ENCODE data around the gene SEMA4G.

The SEMA4G gene

GRCh38 chr10:101014230-101014884 lies 45.1 kb downstream of the SEMA4G start:
- peaks cover 19% of the 10 kb centered on the region for H3K4me1 ChIP-seq (ENCODE audit: low read length)
- H3K9me3 ChIP-seq (ENCODE audit: insufficient read depth, low read length), result no peaks in the 10 kb centered on the region
- no peaks in the 10 kb centered on the region for H4K20me1 ChIP-seq (ENCODE audit: insufficient read depth, low read length)
- H3K27me3 ChIP-seq (ENCODE audit: low read depth, low read length), result peaks cover 19% of the 10 kb centered on the region
- no peak for TF ChIP-seq EZH2phosphoT487 (IDR thresholded peaks at IDR 0.05; ENCODE audit: low read depth)
- TF ChIP-seq CTCF (IDR thresholded peaks at IDR 0.05; ENCODE audit: low read depth, low read length), result peak; percentile 68
- 0 out of 2 replicates have a peak overlapping the region, but pooled peaks have one; percentile 26 for H3K4me2 ChIP-seq (ENCODE audit: low read length)
- no peak overlapping the region for H3K27ac ChIP-seq (ENCODE audit: low read length)
- no peak overlapping the region for H2AFZ ChIP-seq (ENCODE audit: low read depth, low read length)
- H3K9ac ChIP-seq (ENCODE audit: low read length), result no peak overlapping the region
- no peaks in the 10 kb centered on the region for H3K36me3 ChIP-seq (replicated peaks; ENCODE audit: low read depth, low read length)
- H3K4me3 ChIP-seq (ENCODE audit: low read length), result no peak overlapping the region
- no peaks in the 10 kb centered on the region for H3K79me2 ChIP-seq (ENCODE audit: low read length)

GRCh38 chr10:101014966-101015581 lies 45.8 kb downstream of the SEMA4G start:
- TF ChIP-seq EZH2phosphoT487 (IDR thresholded peaks at IDR 0.05; ENCODE audit: low read depth) (no peak), CTCF (IDR thresholded peaks at IDR 0.05; ENCODE audit: low read depth, low read length) (no peak)
- Histone ChIP-seq H3K9me3 (ENCODE audit: insufficient read depth, low read length) (no peaks in the 10 kb centered on the region), H3K4me3 (ENCODE audit: low read length) (no peak overlapping the region), H2AFZ (ENCODE audit: low read depth, low read length) (no peak overlapping the region), H3K79me2 (ENCODE audit: low read length) (no peaks in the 10 kb centered on the region), H3K9ac (ENCODE audit: low read length) (no peak overlapping the region), H3K4me2 (ENCODE audit: low read length) (no peak overlapping the region), H4K20me1 (ENCODE audit: insufficient read depth, low read length) (no peaks in the 10 kb centered on the region), H3K27me3 (ENCODE audit: low read depth, low read length) (peaks cover 19% of the 10 kb centered on the region), H3K27ac (ENCODE audit: low read length) (no peak overlapping the region), H3K4me1 (ENCODE audit: low read length) (peaks cover 19% of the 10 kb centered on the region), H3K36me3 (replicated peaks; ENCODE audit: low read depth, low read length) (no peaks in the 10 kb centered on the region)

- TF ChIP-seq CTCF (IDR thresholded peaks at IDR 0.05; ENCODE audit: low read depth, low read length) (no peak), EZH2phosphoT487 (IDR thresholded peaks at IDR 0.05; ENCODE audit: low read depth) (no peak)
- H3K27ac ChIP-seq (ENCODE audit: low read length), result no peak overlapping the region
- H3K4me1 ChIP-seq (ENCODE audit: low read length), result peaks cover 19% of the 10 kb centered on the region
- H3K4me2 ChIP-seq (ENCODE audit: low read length), result no peak overlapping the region
- H3K79me2 ChIP-seq (ENCODE audit: low read length), result no peaks in the 10 kb centered on the region
- H3K9ac ChIP-seq (ENCODE audit: low read length), result no peak overlapping the region
- no peaks in the 10 kb centered on the region for H3K9me3 ChIP-seq (ENCODE audit: insufficient read depth, low read length)
- H3K4me3 ChIP-seq (ENCODE audit: low read length), result no peak overlapping the region
- H2AFZ ChIP-seq (ENCODE audit: low read depth, low read length), result no peak overlapping the region
- no peaks in the 10 kb centered on the region for H3K36me3 ChIP-seq (replicated peaks; ENCODE audit: low read depth, low read length)
- H3K27me3 ChIP-seq (ENCODE audit: low read depth, low read length), result peaks cover 19% of the 10 kb centered on the region
- no peaks in the 10 kb centered on the region for H4K20me1 ChIP-seq (ENCODE audit: insufficient read depth, low read length)
These were observed 46.3 kb downstream of the SEMA4G start for GRCh38 chr10:101015582-101015973.

GRCh38 chr10:101016814-101017213 lies 47.5 kb downstream of the SEMA4G start:
- Histone ChIP-seq H3K27me3 (ENCODE audit: low read depth, low read length) (peaks cover 19% of the 10 kb centered on the region), H3K4me3 (ENCODE audit: low read length) (no peak overlapping the region), H3K36me3 (replicated peaks; ENCODE audit: low read depth, low read length) (no peaks in the 10 kb centered on the region), H4K20me1 (ENCODE audit: insufficient read depth, low read length) (no peaks in the 10 kb centered on the region), H3K79me2 (ENCODE audit: low read length) (no peaks in the 10 kb centered on the region), H3K4me1 (ENCODE audit: low read length) (peaks cover 19% of the 10 kb centered on the region), H3K9me3 (ENCODE audit: insufficient read depth, low read length) (no peaks in the 10 kb centered on the region), H3K4me2 (ENCODE audit: low read length) (no peak overlapping the region), H2AFZ (ENCODE audit: low read depth, low read length) (no peak overlapping the region), H3K27ac (ENCODE audit: low read length) (no peak overlapping the region), H3K9ac (ENCODE audit: low read length) (no peak overlapping the region)
- TF ChIP-seq CTCF (IDR thresholded peaks at IDR 0.05; ENCODE audit: low read depth, low read length) (no peak), EZH2phosphoT487 (IDR thresholded peaks at IDR 0.05; ENCODE audit: low read depth) (no peak)

All from OCI-LY3 (cell line).